Osteocyte (in vitro differentiated cells): ENCODE data around the gene PPIP5K1. TPM values are rescaled to one million over a fixed set of nuclear protein-coding genes. Genes with fewer than 3 reads are reported as not detected.
A peak's percentile ranks its signal among the peaks of the same experiment; 100 is the strongest.

Experiments
- DNase-seq: peaks from one replicate; pipeline ENCODE4 v3.0.0; 2021; ENCODE audit warnings: mixed read lengths; ENCODE audit not compliant: unreplicated experiment; ENCODE audit errors: extremely low spot score
- H3K27ac Mint-ChIP-seq: one replicate; pipeline ENCODE4 v1.8.0; 2021; ENCODE audit warnings: mild to moderate bottlenecking, mixed read lengths; ENCODE audit not compliant: unreplicated experiment
- H3K27me3 Mint-ChIP-seq: one replicate; pipeline ENCODE4 v1.8.0; 2021; ENCODE audit warnings: mixed read lengths; ENCODE audit not compliant: unreplicated experiment
- H3K36me3 Mint-ChIP-seq: one replicate; pipeline ENCODE4 v1.8.0; 2021; ENCODE audit warnings: mixed read lengths; ENCODE audit not compliant: unreplicated experiment
- H3K4me1 Mint-ChIP-seq: one replicate; pipeline ENCODE4 v1.8.0; 2021; ENCODE audit warnings: mixed read lengths; ENCODE audit not compliant: unreplicated experiment
- H3K4me3 Mint-ChIP-seq: one replicate; pipeline ENCODE4 v1.8.0; 2021; ENCODE audit warnings: mild to moderate bottlenecking, moderate library complexity, mixed read lengths; ENCODE audit not compliant: unreplicated experiment
- H3K9me3 Mint-ChIP-seq: one replicate; pipeline ENCODE4 v1.8.0; 2021; ENCODE audit warnings: mixed read lengths; ENCODE audit not compliant: unreplicated experiment
- CTCF ChIP-seq: fragments of 200-600 bp; sonication (generic); IDR thresholded peaks from 2 replicates; pipeline ENCODE4 v1.5.0; 2021; ENCODE audit warnings: antibody characterized with exemption, mild to moderate bottlenecking, moderate library complexity
- total RNA-seq: library from RNA; stranded (reverse); gene quantifications from 2 replicates; pipeline ENCODE4 v1.2.1, GENCODE V29; 2021

Gene PPIP5K1
- total RNA-seq, 1 donor from 2014 or later, result 34.5 TPM

- TF ChIP-seq CTCF, result no peak
- Mint-ChIP-seq H3K36me3 (peaks cover 17% of the 10 kb centered on the region), H3K4me3 (peak overlapping the region; percentile 92), H3K27me3 (no peaks in the 10 kb centered on the region), H3K9me3 (no peaks in the 10 kb centered on the region), H3K4me1 (peaks cover 53% of the 10 kb centered on the region), H3K27ac (peak overlapping the region; percentile 94)
- no peak for DNase-seq
Measured at GRCh38 chr15:43516801-43517353, 73.1 kb downstream of the PPIP5K1 start.

GRCh38 chr15:43516185-43516584 lies 73.8 kb downstream of the PPIP5K1 start:
- TF ChIP-seq CTCF, result no peak
- Mint-ChIP-seq H3K9me3 (no peaks in the 10 kb centered on the region), H3K4me1 (peaks cover 57% of the 10 kb centered on the region), H3K27me3 (no peaks in the 10 kb centered on the region), H3K27ac (peak overlapping the region; percentile 94), H3K36me3 (peaks cover 10% of the 10 kb centered on the region), H3K4me3 (peak overlapping the region; percentile 92)
- DNase-seq, result no peak

GRCh38 chr15:43515741-43516140 lies 74.3 kb downstream of the PPIP5K1 start:
- H3K4me3 Mint-ChIP-seq, result no peak overlapping the region
- no peaks in the 10 kb centered on the region for H3K27me3 Mint-ChIP-seq
- TF ChIP-seq CTCF, result no peak

GRCh38 chr15:43514241-43515057 lies 75.6 kb downstream of the PPIP5K1 start:
- no peaks in the 10 kb centered on the region for H3K9me3 Mint-ChIP-seq
- peak; percentile 65 for TF ChIP-seq CTCF
- H3K4me1 Mint-ChIP-seq, result peaks cover 66% of the 10 kb centered on the region
- no peaks in the 10 kb centered on the region for H3K36me3 Mint-ChIP-seq
- no peaks in the 10 kb centered on the region for H3K27me3 Mint-ChIP-seq
- H3K4me3 Mint-ChIP-seq, result no peak overlapping the region
- DNase-seq, result no peak
- H3K27ac Mint-ChIP-seq, result peak overlapping the region; percentile 45

More at GRCh38 chr15:43515741-43516140, 74.3 kb downstream of the PPIP5K1 start:
- DNase-seq, result no peak
- Mint-ChIP-seq H3K36me3 (peaks cover 7% of the 10 kb centered on the region), H3K4me1 (peaks cover 60% of the 10 kb centered on the region), H3K9me3 (no peaks in the 10 kb centered on the region), H3K27ac (peak overlapping the region; percentile 50)

- Mint-ChIP-seq H3K9me3 (no peaks in the 10 kb centered on the region), H3K36me3 (no peaks in the 10 kb centered on the region), H3K4me3 (no peak overlapping the region), H3K4me1 (peaks cover 65% of the 10 kb centered on the region), H3K27ac (peak overlapping the region; percentile 45), H3K27me3 (no peaks in the 10 kb centered on the region)
- DNase-seq, result no peak
- TF ChIP-seq CTCF, result no peak
Measured at GRCh38 chr15:43513550-43513949, 76.5 kb downstream of the PPIP5K1 start.
